MCF 10A (cell line): ENCODE results near the gene MPZL3. TPM values are rescaled to one million over a fixed set of nuclear protein-coding genes. Genes with fewer than 3 reads are reported as not detected.
A peak's percentile ranks its signal among the peaks of the same experiment; 100 is the strongest.

Experiments
- BruUV-seq: library from RNA; stranded (reverse); fragments of 400-500 nt; replicated peaks from 2 replicates; lab custom pipeline; 2021; lab: Mats Ljungman, UMichigan
- CTCF ChIA-PET: fragments of 300-600 bp; sonication (Branson Sonifier 250); formaldehyde crosslinking; extraction: SDS; loops from one replicate; lab custom pipeline; 2021; ENCODE audit warnings: antibody characterized with exemption, inconsistent platforms; lab: Yijun Ruan, JAX
- POLR2A ChIA-PET: fragments of 300-600, 350-650 bp; sonication (Branson Sonifier 250); formaldehyde crosslinking; extraction: SDS; loops from one replicate; lab custom pipeline; 2020; ENCODE audit warnings: antibody characterized with exemption, inconsistent platforms; lab: Yijun Ruan, JAX
- DNase-seq: peaks from one replicate; pipeline ENCODE4 v3.0.0-alpha.2; 2018; ENCODE audit not compliant: unreplicated experiment
- H3K27ac Mint-ChIP-seq: one replicate; pipeline ENCODE4 v1.8.0; 2022; ENCODE audit warnings: mild to moderate bottlenecking, low read depth, mixed read lengths; ENCODE audit not compliant: unreplicated experiment
- H3K27me3 Mint-ChIP-seq: one replicate; pipeline ENCODE4 v1.8.0; 2022; ENCODE audit warnings: mixed read lengths; ENCODE audit not compliant: insufficient read depth, unreplicated experiment
- H3K36me3 Mint-ChIP-seq: one replicate; pipeline ENCODE4 v1.8.0; 2022; ENCODE audit warnings: mild to moderate bottlenecking, moderate library complexity, mixed read lengths; ENCODE audit not compliant: insufficient read depth, unreplicated experiment
- H3K4me1 Mint-ChIP-seq: one replicate; pipeline ENCODE4 v1.8.0; 2022; ENCODE audit warnings: mixed read lengths; ENCODE audit not compliant: insufficient read depth, unreplicated experiment
- H3K4me3 Mint-ChIP-seq: one replicate; pipeline ENCODE4 v1.8.0; 2022; ENCODE audit warnings: mild to moderate bottlenecking, moderate library complexity, mixed read lengths; ENCODE audit not compliant: unreplicated experiment
- H3K9me3 Mint-ChIP-seq: one replicate; pipeline ENCODE4 v1.8.0; 2022; ENCODE audit warnings: mixed read lengths; ENCODE audit not compliant: unreplicated experiment
- intact Hi-C: fragments of 100-400 bp; cut with micrococcal nuclease; formaldehyde crosslinking; loops from 2 replicates; pipeline ENCODE4 v1.14.1; 2022
- total RNA-seq: library from RNA; stranded (reverse); gene quantifications from 2 replicates; pipeline ENCODE4 v1.2.3, GENCODE V29; 2022
- TF ChIP-seq, protein P1 (sequence below): fragments of 200-600 bp; IDR thresholded peaks from one replicate; pipeline ENCODE4 v1.8.0; 2022; ENCODE audit warnings: antibody characterized with exemption, mild to moderate bottlenecking; ENCODE audit not compliant: unreplicated experiment

MPZL3 gene
- total RNA-seq, 1 experiment from 2014 or later: 11.9 TPM

DNA sequence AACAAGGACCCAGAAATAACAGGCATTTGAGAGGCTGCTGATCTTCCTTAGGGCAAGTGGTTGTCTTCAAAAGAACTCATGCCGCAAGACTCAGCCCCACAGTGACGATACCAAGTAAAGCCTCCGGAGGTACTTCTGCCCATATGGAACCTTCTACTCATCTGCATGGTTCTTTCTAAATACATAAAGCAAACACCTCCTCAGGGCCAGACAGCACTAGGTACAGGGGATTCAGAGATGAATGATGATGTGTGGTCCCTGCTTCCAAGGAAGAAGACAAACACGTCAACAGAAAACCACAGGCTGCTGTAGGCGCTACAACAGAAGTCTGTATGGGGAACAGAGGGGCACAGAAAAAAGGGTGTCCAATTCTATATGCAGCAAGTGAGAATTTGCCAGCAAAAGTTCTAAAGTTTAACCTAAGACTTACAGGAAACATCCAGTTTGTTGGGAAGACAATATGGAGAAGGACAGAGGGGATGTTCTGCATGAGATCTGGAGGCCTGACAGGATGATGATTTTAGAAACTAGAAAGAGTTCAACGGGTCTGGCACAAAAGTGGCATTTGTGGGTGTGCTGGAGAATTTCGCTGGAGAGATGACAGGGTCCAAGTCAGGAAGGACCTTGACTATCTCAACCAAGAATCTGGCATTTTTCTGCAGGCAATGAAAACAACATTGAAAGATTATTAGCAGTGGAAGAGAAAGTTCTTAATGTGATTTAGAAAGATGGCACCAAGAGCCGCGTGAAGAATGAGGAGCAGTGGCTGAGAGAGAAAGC, 51.1 kb downstream of the MPZL3 start:
- BruUV-seq: no TSS peak
- POLR2A ChIA-PET: no interaction called here
- H3K36me3 Mint-ChIP-seq: no peaks in the 10 kb centered on the region
- CTCF ChIA-PET: interaction anchor here (0.7 to 0.9 kb wide), 2 partner anchors 163 to 460 kb away, joined by 3 to 4 read pairs; no protein-coding TSS in a partner anchor
- no peak overlapping the region for H3K27ac Mint-ChIP-seq
- no peaks in the 10 kb centered on the region for H3K4me1 Mint-ChIP-seq
- no peak for DNase-seq
- TF ChIP-seq, protein P1, sequence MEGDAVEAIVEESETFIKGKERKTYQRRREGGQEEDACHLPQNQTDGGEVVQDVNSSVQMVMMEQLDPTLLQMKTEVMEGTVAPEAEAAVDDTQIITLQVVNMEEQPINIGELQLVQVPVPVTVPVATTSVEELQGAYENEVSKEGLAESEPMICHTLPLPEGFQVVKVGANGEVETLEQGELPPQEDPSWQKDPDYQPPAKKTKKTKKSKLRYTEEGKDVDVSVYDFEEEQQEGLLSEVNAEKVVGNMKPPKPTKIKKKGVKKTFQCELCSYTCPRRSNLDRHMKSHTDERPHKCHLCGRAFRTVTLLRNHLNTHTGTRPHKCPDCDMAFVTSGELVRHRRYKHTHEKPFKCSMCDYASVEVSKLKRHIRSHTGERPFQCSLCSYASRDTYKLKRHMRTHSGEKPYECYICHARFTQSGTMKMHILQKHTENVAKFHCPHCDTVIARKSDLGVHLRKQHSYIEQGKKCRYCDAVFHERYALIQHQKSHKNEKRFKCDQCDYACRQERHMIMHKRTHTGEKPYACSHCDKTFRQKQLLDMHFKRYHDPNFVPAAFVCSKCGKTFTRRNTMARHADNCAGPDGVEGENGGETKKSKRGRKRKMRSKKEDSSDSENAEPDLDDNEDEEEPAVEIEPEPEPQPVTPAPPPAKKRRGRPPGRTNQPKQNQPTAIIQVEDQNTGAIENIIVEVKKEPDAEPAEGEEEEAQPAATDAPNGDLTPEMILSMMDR: no peak
- intact Hi-C loops: no loop called here
- H3K27me3 Mint-ChIP-seq: no peaks in the 10 kb centered on the region
- H3K9me3 Mint-ChIP-seq: no peaks in the 10 kb centered on the region
- no peak overlapping the region for H3K4me3 Mint-ChIP-seq

DNA sequence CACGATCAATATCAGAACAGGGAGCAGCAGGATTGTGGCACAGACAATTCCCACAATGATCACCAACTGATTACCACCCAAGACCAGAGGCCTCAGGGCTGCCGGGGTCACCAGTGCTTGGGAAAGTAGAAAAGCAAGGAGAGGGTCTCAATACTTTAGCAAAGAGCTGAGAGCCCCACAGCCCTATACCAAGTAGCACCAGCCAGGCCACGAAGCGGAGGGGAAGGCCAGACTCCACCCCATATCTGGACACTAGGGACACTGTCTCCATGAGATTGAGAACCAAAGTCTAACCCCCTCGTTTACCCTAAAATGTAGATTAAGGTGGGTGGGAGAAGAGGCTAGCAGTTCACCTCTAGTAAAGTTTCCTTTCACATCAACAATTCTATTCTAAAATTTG, 51.7 kb downstream of the MPZL3 start:
- Mint-ChIP-seq H3K27me3 (no peaks in the 10 kb centered on the region), H3K36me3 (no peaks in the 10 kb centered on the region), H3K4me3 (no peak overlapping the region), H3K4me1 (peaks cover 2% of the 10 kb centered on the region), H3K27ac (no peak overlapping the region), H3K9me3 (no peaks in the 10 kb centered on the region)
- DNase-seq: no peak
- ChIA-PET CTCF (interaction anchor here (0.6 to 0.7 kb wide), 2 partner anchors 78 to 460 kb away, joined by 3 to 4 read pairs; no protein-coding TSS in a partner anchor), POLR2A (no interaction called here)
- BruUV-seq: no TSS peak
- intact Hi-C loops: no loop called here
- TF ChIP-seq, protein P1: no peak

- TF ChIP-seq, protein P1: no peak
- Mint-ChIP-seq H3K4me1 (peaks cover 9% of the 10 kb centered on the region), H3K9me3 (no peaks in the 10 kb centered on the region), H3K36me3 (no peaks in the 10 kb centered on the region), H3K4me3 (no peak overlapping the region), H3K27me3 (no peaks in the 10 kb centered on the region), H3K27ac (no peak overlapping the region)
- intact Hi-C loops: no loop called here
- ChIA-PET CTCF (interaction anchor here (0.6 to 2.8 kb wide), 46 partner anchors 9 to 1754 kb away, joined by 3 to 58 read pairs (median 7); partner anchors contain the start of genes JAML, MPZL2 and MPZL3), POLR2A (interaction anchor here (1.0 to 1.8 kb wide), 4 partner anchors 47 to 160 kb away, joined by 5 to 13 read pairs (median 5); partner anchors contain the start of genes MPZL2 and UBE4A)
- BruUV-seq: no TSS peak
- no peak for DNase-seq
Measured at GRCh38 chr11:118199135-118199534, 53.0 kb downstream of the MPZL3 start.

DNA sequence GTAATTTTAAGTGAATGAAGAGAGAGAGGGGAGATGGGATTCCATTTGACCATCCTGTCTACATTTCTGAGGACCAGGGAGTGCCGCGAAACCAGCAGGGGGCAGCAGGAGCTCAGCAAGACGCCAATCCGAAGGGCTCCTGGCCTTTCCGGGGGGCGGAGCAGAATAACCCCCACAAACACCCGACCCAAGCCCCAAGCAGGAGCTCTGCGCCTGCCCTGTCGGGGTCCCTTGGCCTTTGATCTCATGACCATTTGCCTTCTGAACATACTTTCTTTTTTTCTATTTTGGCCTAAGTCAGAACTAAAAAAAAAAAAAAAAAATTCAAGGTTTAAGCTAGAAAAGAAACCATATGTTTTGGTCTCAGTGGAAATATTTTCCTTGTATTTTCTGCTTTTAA, 53.8 kb downstream of the MPZL3 start:
- ChIA-PET CTCF (interaction anchor here (0.5 to 2.8 kb wide), 68 partner anchors 9 to 1753 kb away, joined by 3 to 58 read pairs (median 4); partner anchors contain the start of genes JAML, MPZL2, MPZL3 and UBE4A), POLR2A (interaction anchor here (0.5 to 1.8 kb wide), 9 partner anchors 48 to 660 kb away, joined by 3 to 13 read pairs (median 4); partner anchors contain the start of genes MPZL2 and UBE4A)
- Mint-ChIP-seq H3K27ac (no peak overlapping the region), H3K27me3 (no peaks in the 10 kb centered on the region), H3K9me3 (no peaks in the 10 kb centered on the region), H3K4me1 (peaks cover 9% of the 10 kb centered on the region), H3K4me3 (no peak overlapping the region), H3K36me3 (no peaks in the 10 kb centered on the region)
- DNase-seq: peak; percentile 53
- intact Hi-C loops: loop anchor here (1.0 kb wide), 3 partner anchors 93 to 290 kb away; no protein-coding TSS in a partner anchor
- TF ChIP-seq, protein P1: peak; percentile 88
- BruUV-seq: no TSS peak
